ENCODE measurements around the gene ARID3A. TPM values are rescaled to one million over a fixed set of nuclear protein-coding genes. Genes with fewer than 3 reads are reported as not detected.

The ARID3A gene
- total and polyA plus RNA-seq, 2 of the 13 experiments (the other 11 are each of a cell fraction or from before 2014, with no cell fraction given), result 71.3 to 77.9 TPM

DNA sequence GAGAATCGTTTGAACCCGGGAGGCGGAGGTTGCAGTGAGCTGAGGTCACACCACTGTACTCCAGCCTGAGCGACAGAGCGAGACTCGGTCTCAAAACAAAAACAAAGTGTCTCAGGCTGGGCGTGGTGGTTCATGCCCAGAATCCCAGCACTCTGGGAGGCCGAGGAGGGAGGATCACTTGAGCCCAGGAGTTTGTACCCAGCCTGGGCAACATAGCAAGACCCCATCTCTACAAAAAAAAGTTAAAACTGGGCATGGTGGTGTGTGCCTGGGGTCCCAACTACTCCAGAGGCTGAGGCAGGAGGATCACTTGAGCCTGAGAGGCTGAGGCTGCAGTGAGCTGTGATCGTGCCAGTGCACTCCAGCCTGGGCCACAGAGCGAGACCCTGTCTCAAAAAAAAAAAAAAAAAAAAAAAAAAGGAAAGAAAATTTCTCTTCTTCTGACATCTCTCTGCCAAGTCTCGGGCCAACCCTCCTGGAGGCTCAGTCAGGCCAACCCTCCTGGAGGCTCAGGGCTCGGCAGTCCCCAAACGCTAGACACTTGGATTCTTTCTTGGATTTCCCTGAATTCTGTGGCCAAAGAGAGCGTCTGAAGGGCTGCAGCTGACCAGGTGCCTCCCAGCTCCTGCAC, 26.3 kb downstream of the ARID3A start (continued):
- TF ChIP-seq RBAK (CRISPR knock-in tag; IDR thresholded peaks at IDR 0.05) (no peak), ADNP (CRISPR knock-in tag; IDR thresholded peaks at IDR 0.05) (0 out of 2 replicates have a peak, but pooled peaks have one; percentile 31), ZNF251 (CRISPR knock-in tag; IDR thresholded peaks at IDR 0.05) (no peak), ZMAT3 (CRISPR knock-in tag; conservative IDR thresholded peaks at IDR 0.05) (no peak), NFKBIZ (CRISPR knock-in tag; IDR thresholded peaks at IDR 0.05) (no peak), FOXO1 (CRISPR knock-in tag; IDR thresholded peaks at IDR 0.05) (no peak), ZNF180 (CRISPR knock-in tag; IDR thresholded peaks at IDR 0.05; ENCODE audit: borderline replicate concordance, low read depth) (no peak), SYNCRIP (IDR thresholded peaks at IDR 0.05; ENCODE audit: insufficient read depth, low read depth, low read length) (no peak), ZSCAN25 (CRISPR knock-in tag; IDR thresholded peaks at IDR 0.05) (no peak), NR2C2 (CRISPR knock-in tag; IDR thresholded peaks at IDR 0.05; ENCODE audit: borderline replicate concordance) (no peak)
- TF ChIP-seq, protein P1, sequence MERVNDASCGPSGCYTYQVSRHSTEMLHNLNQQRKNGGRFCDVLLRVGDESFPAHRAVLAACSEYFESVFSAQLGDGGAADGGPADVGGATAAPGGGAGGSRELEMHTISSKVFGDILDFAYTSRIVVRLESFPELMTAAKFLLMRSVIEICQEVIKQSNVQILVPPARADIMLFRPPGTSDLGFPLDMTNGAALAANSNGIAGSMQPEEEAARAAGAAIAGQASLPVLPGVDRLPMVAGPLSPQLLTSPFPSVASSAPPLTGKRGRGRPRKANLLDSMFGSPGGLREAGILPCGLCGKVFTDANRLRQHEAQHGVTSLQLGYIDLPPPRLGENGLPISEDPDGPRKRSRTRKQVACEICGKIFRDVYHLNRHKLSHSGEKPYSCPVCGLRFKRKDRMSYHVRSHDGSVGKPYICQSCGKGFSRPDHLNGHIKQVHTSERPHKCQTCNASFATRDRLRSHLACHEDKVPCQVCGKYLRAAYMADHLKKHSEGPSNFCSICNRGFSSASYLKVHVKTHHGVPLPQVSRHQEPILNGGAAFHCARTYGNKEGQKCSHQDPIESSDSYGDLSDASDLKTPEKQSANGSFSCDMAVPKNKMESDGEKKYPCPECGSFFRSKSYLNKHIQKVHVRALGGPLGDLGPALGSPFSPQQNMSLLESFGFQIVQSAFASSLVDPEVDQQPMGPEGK (CRISPR knock-in tag; IDR thresholded peaks at IDR 0.05), result no peak
- TF ChIP-seq, protein P2, sequence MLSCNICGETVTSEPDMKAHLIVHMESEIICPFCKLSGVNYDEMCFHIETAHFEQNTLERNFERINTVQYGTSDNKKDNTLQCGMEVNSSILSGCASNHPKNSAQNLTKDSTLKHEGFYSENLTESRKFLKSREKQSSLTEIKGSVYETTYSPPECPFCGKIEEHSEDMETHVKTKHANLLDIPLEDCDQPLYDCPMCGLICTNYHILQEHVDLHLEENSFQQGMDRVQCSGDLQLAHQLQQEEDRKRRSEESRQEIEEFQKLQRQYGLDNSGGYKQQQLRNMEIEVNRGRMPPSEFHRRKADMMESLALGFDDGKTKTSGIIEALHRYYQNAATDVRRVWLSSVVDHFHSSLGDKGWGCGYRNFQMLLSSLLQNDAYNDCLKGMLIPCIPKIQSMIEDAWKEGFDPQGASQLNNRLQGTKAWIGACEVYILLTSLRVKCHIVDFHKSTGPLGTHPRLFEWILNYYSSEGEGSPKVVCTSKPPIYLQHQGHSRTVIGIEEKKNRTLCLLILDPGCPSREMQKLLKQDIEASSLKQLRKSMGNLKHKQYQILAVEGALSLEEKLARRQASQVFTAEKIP (CRISPR knock-in tag; IDR thresholded peaks at IDR 0.05; ENCODE audit: borderline replicate concordance), result no peak
- TF ChIP-seq, protein P3, sequence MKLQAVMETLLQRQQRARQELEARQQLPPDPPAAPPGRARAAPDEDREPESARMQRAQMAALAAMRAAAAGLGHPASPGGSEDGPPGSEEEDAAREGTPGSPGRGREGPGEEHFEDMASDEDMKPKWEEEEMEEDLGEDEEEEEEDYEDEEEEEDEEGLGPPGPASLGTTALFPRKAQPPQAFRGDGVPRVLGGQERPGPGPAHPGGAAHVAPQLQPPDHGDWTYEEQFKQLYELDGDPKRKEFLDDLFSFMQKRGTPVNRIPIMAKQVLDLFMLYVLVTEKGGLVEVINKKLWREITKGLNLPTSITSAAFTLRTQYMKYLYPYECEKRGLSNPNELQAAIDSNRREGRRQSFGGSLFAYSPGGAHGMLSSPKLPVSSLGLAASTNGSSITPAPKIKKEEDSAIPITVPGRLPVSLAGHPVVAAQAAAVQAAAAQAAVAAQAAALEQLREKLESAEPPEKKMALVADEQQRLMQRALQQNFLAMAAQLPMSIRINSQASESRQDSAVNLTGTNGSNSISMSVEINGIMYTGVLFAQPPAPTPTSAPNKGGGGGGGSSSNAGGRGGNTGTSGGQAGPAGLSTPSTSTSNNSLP (IDR thresholded peaks at IDR 0.05; ENCODE audit: low read depth, low read length), result no peak
- TF ChIP-seq, protein P4, sequence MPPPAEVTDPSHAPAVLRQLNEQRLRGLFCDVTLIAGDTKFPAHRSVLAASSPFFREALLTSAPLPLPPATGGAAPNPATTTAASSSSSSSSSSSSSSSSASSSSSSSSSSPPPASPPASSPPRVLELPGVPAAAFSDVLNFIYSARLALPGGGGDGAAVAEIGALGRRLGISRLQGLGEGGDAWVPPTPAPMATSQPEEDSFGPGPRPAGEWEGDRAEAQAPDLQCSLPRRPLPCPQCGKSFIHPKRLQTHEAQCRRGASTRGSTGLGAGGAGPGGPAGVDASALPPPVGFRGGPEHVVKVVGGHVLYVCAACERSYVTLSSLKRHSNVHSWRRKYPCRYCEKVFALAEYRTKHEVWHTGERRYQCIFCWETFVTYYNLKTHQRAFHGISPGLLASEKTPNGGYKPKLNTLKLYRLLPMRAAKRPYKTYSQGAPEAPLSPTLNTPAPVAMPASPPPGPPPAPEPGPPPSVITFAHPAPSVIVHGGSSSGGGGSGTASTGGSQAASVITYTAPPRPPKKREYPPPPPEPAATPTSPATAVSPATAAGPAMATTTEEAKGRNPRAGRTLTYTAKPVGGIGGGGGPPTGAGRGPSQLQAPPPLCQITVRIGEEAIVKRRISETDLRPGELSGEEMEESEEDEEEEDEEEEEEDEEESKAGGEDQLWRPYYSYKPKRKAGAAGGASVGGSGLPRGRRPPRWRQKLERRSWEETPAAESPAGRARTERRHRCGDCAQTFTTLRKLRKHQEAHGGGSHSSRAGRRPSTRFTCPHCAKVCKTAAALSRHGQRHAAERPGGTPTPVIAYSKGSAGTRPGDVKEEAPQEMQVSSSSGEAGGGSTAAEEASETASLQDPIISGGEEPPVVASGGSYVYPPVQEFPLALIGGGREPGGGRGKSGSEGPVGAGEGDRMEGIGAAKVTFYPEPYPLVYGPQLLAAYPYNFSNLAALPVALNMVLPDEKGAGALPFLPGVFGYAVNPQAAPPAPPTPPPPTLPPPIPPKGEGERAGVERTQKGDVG (CRISPR knock-in tag; IDR thresholded peaks at IDR 0.05; ENCODE audit: borderline replicate concordance), result no peak
- TF ChIP-seq, protein P5, sequence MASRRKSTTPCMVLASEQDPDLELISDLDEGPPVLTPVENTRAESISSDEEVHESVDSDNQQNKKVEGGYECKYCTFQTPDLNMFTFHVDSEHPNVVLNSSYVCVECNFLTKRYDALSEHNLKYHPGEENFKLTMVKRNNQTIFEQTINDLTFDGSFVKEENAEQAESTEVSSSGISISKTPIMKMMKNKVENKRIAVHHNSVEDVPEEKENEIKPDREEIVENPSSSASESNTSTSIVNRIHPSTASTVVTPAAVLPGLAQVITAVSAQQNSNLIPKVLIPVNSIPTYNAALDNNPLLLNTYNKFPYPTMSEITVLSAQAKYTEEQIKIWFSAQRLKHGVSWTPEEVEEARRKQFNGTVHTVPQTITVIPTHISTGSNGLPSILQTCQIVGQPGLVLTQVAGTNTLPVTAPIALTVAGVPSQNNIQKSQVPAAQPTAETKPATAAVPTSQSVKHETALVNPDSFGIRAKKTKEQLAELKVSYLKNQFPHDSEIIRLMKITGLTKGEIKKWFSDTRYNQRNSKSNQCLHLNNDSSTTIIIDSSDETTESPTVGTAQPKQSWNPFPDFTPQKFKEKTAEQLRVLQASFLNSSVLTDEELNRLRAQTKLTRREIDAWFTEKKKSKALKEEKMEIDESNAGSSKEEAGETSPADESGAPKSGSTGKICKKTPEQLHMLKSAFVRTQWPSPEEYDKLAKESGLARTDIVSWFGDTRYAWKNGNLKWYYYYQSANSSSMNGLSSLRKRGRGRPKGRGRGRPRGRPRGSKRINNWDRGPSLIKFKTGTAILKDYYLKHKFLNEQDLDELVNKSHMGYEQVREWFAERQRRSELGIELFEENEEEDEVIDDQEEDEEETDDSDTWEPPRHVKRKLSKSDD (CRISPR knock-in tag; IDR thresholded peaks at IDR 0.05; ENCODE audit: low read depth), result no peak

Measured in HepG2 (cell line).